OCI-LY7 (cell line): ENCODE results near the gene ARHGAP42.

Experiments used
- CTCF ChIP-seq: fragments of 200-600 bp; sonication (generic); conservative IDR thresholded peaks from 2 replicates; pipeline ENCODE4 v1.5.1; 2014; ENCODE audit warnings: mild to moderate bottlenecking, antibody characterized with exemption, low read length, moderate library complexity, mixed read lengths
- EZH2phosphoT487 ChIP-seq: fragments of 200-600 bp; sonication (generic); IDR thresholded peaks from 2 replicates; pipeline ENCODE4 v1.6.1; 2018; ENCODE audit warnings: low read depth, borderline replicate concordance, mild to moderate bottlenecking, mixed run types, antibody characterized with exemption, low read length, moderate library complexity, mixed read lengths

GRCh38 chr11:100833276-100833675 is 146.2 kb downstream of the ARHGAP42 start:
- TF ChIP-seq CTCF (no peak), EZH2phosphoT487 (no peak)
